H1 (cell line): ENCODE measurements around the gene CD47.

Experiments
- CHD1 ChIP-seq: IDR thresholded peaks from 2 replicates; pipeline ENCODE4 v1.6.1; 2012; ENCODE audit warnings: low read depth, low read length, improper control_type of control experiment
- CREB1 ChIP-seq: IDR thresholded peaks from 2 replicates; pipeline ENCODE4 v1.6.1; 2012; ENCODE audit warnings: inconsistent platforms
- GABPA ChIP-seq: IDR thresholded peaks from 2 replicates; pipeline ENCODE4 v1.6.1; 2011; ENCODE audit warnings: mild to moderate bottlenecking, low read length, moderate library complexity, borderline replicate concordance; ENCODE audit not compliant: insufficient read depth
- RFX5 ChIP-seq: IDR thresholded peaks from 2 replicates; pipeline ENCODE4 v1.6.1; 2011; ENCODE audit warnings: low read depth, low read length, improper control_type of control experiment, borderline replicate concordance
- TCF12 ChIP-seq: IDR thresholded peaks from 2 replicates; pipeline ENCODE4 v1.6.1; 2011; ENCODE audit warnings: low read depth, mild to moderate bottlenecking, low read length
- TF ChIP-seq, protein P1 (sequence below), 3 experiments: IDR thresholded peaks; 1 replicate in 2 of 3; 2 replicates in 1 of 3; pipeline versions ENCODE4 v1.5.1 to v1.6.1; 2011; ENCODE audit warnings: low read length in 3 of 3, mild to moderate bottlenecking in 3 of 3, inconsistent platforms in 2 of 3, low read depth in 1 of 3, moderate library complexity in 1 of 3; ENCODE audit not compliant: insufficient read depth in 1 of 3; ENCODE audit errors: control extremely low read depth in 1 of 3
- TF ChIP-seq, protein P2 (sequence below): IDR thresholded peaks from 2 replicates; pipeline ENCODE4 v1.6.1; 2012; ENCODE audit warnings: inconsistent platforms

DNA sequence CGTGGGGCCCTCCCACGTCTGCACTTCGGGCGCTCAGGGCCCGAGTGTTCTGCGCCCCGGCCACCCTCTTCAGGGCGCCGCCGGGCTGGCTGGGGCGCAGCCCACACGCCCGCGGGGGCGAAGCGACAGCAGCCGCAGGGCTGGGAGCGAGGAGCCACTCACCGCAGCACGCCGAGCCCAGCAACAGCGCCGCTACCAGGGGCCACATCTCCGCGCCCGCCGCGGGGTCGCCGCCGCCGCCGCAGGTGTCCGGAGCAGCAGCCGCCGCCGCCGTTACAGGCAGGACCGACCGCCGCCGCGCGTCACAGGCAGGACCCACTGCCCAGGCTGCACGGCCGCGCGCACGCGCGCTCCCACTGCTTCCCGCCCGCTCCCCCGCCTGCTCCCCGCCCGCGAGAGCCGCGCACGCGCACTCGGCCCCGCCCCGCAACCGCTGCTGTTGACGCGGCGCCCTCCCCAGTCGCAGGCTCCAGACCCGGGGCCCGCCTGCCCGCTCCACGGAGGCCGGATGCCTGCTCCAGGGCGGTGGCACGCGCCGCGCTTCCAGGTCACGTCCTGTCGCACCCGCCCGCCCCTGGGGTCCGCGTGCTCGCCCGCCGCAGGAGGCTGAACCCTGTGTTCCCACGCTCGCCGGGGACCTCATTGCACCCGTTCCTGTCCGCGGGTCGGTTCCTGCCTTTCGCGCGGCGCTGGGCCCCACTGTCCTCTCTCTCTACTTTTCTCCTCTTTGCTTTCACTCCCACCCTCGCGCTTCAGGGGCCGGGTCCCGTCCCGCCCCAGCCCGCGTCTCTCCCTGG is at the start of gene CD47:
- no peak for TF ChIP-seq RFX5
- no peak for TF ChIP-seq TCF12
- TF ChIP-seq, protein P1, sequence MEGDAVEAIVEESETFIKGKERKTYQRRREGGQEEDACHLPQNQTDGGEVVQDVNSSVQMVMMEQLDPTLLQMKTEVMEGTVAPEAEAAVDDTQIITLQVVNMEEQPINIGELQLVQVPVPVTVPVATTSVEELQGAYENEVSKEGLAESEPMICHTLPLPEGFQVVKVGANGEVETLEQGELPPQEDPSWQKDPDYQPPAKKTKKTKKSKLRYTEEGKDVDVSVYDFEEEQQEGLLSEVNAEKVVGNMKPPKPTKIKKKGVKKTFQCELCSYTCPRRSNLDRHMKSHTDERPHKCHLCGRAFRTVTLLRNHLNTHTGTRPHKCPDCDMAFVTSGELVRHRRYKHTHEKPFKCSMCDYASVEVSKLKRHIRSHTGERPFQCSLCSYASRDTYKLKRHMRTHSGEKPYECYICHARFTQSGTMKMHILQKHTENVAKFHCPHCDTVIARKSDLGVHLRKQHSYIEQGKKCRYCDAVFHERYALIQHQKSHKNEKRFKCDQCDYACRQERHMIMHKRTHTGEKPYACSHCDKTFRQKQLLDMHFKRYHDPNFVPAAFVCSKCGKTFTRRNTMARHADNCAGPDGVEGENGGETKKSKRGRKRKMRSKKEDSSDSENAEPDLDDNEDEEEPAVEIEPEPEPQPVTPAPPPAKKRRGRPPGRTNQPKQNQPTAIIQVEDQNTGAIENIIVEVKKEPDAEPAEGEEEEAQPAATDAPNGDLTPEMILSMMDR (IDR thresholded peaks at IDR 0.05; ENCODE audit: control extremely low read depth in 1 of 3, insufficient read depth in 1 of 3, low read depth in 1 of 3, low read length in 3 of 3), result no peak; a peak in 1 of 4 replicates
- no peak for TF ChIP-seq CHD1
- TF ChIP-seq CREB1, result peak; percentile 9
- TF ChIP-seq, protein P2, sequence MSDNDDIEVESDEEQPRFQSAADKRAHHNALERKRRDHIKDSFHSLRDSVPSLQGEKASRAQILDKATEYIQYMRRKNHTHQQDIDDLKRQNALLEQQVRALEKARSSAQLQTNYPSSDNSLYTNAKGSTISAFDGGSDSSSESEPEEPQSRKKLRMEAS, result no peak; the same call in none of the 2 replicates
- no peak for TF ChIP-seq GABPA
